CD1c-positive myeloid dendritic cell (primary cell): Measurements from ENCODE around the gene BTLA.
"Not testable (repeated sequence)": the region's sequence is repeated elsewhere in the genome, so short reads cannot be mapped to it uniquely, and the experiment has no call there.

ENCODE experiments used
- DNase-seq: peaks from one replicate; pipeline ENCODE4 v3.0.0-alpha.2; 2016; ENCODE audit errors: extremely low spot score

Gene BTLA

DNA sequence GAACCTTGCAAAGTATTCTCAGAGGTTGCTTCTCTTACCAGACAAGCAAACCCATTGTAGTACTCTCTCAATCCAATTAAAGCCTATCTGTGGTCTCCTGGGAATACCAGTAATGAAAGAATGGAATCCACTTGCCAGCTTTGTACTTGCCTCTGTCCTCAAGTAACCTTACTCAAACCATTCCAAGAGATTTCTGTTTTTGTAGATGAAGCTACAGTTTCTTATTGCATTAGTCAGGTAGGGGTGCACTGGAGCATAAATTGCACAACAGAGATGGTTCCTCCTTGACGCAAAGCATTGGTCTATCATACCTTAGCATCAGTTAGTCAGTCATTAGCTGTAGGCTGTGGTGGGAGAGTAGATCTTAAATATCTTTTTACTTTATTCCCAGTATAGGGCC, 52.9 kb downstream of the BTLA start:
- DNase-seq, result no peak

DNA sequence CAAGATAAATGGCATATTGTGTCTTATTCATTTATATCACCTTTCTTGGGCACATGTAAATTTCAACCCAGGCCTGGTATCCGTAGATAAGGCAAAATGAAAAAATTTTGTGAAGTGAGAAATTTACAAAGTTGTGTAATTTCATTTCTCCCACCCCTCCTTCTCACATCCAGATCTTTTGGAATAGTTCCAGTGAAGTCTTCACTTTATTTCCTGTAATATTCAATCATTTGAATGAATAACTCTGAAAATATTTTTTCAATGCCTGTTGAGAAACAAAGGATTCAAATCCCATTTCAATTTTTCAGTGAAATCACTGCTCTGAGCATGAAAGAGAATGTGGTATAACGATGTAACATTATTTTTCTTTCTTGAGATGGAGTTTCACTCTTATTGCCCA, 53.4 kb downstream of the BTLA start:
- DNase-seq, result no peak

DNA sequence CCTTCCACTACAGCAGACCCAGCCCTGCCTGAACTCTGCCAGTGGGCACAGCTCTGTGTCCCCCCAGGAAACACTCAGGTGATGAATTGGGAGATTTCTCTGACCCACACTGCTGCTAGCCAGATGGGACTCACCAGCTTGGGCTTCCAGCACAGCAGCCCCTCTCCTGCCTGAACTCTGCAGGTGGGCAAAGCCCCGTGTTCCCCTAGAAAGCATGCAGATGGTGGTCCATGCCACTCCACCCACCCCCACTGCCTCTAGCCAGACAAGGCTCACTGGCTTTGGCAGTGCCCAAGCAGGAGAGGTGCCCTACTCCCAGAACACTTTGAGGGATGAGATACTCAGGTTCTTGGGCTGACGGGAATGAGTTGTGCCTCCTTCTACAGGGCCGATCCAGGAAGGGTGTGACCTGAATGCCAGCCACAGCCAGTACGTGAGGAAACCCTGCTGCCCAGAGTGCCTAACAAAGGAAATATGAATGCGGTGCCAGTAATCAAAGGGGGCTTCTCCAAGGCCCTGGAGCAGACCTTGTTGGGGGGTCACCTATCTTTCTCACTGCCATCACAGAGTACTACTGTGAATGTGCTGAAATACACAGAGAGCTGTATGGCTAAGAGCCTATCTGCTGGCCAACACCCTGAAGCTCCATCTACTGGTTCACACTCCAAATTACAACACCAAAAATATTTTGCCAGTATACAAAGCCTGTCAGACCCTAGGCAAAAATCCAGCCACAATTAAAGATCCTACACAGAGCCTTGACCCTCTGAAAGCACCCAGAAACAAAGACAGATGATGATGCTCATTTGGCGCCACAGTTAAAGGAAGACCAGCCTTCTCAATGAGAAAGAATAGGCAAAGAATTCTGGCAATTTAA, 61.9 kb downstream of the BTLA start:
- peak; percentile 49 for DNase-seq

DNA sequence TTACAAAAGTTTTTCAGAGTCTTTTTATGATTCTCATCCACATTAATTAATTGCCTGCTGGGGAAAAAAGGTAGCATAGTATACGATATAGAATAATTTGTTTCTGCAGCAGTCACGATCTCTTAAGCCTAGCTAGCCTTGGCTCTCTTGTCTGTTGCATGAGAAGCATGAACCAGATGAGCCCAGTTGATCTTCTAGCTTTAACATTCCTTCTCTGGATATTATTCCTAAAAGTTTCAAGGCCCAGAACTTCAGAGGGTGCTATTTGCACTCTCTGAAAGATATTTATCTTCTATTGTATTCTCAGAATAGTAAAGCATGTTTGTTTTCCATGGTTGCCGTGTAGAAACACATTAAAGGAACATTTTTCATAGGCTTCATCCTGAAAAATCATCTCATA, 69.3 kb downstream of the BTLA start:
- no peak for DNase-seq

DNA sequence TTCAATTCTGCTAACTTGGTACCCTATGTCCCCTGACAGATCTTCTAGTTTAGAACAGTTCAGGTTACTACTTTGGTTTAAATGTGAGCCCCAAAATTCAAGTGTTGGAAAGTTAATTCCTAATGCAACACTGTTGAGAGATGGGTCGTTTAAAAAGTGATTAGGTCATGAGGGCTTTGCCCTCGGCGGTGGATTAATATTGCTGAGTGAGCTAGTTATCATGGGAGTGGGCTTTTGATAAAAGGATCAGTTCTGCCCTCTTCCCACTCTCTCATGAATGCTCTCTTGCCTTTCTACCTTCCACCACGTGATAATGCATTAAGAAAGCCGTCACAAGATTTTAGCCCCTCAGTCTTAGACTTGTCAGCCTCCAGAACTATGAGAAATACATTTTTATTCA, 72.1 kb downstream of the BTLA start:
- DNase-seq, result no peak

DNA sequence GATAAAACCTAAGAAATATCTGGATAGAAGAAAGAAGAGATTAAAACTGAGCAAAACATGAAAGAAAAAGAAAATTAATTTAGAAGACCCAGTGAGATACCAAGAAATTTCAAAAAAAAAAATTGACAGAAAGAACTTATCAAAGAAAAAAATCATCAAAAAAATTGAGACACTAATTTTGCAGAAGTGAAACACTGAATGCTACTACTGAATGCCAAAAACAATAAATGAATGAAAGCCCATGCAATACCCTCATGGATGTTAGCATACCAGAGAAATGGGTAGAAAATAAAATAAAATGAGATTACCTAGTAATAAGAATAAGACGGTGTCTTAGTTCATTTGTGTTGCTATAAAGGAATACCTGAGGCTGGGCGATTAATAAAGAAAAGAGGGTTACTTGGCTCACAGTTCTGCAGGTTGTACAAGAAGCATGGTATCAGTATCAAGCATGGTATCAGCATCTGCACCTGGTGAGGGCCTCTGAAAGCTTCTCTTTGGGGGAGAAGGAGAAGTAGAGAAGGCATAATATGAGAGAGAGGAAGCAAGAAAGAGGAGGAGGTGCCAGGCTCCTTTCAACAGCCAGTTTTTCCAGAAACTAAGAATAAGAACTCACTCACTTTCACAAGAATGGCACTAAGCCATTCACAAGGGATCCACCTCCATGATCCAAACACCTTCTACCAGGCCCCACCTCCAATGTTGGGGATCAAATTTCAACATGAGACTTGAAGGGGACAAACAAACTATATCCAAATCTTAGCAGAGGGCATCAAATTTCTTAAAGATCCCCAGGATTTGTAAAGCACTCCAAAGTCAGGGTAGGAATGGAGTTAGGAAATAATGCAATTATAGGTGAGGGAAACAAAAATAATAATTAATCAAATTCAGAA, 73.2 kb downstream of the BTLA start:
- DNase-seq, result peak; percentile 12

DNA sequence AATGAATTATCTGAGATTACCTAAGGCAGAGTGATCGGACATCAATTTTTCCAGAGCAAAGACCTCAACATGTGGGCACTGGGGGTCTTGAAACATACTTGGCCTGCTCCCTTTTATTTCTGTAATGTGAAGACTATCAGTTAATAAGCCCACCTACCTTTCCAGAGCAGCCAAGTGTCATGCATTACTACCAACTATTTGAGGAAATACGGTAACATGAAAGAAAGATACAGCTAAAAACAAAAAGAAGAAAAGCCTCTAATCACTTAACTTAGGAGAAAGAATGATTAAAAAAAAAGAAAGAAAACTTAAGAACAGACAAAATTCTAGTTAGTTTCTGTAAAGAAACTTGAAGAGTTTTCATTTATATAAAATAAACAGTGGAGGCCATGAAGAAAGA, 73.9 kb downstream of the BTLA start:
- no peak for DNase-seq

DNA sequence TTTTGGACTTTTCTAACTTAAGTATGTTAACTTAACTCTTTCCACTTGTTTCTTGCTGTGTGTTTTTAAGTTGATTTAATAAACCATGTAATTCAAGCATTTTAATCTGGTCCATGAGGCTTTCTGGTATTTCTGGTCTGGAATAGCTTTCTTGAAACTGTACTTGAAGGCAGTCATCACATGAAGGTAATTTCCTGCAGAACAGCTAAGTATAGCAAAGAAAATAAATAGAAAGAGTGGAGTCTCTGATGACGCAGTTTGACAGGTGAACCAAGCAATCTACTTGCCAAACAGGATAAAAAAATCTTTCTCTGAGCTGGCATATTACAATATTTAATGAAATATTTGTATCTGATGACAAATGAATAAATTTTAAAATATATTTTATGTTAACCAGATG, 74.9 kb downstream of the BTLA start:
- no peak for DNase-seq

DNA sequence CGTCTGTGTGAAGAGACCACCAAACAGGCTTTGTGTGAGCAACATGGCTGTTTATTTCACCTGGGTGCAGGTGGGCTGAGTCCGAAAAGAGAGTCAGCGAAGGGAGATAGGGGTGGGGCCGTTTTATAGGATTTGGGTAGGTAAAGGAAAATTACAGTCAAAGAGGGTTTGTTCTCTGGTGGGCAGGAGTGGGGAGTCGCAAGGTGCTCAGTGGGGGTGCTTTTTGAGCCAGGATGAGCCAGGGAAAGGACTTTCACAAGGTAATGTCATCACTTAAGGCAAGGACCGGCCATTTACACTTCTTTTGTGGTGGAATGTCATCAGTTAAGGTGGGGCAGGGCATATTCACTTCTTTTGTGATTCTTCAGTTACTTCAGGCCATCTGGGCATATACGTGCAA, 76.4 kb downstream of the BTLA start:
- DNase-seq, result not testable (repeated sequence)

DNA sequence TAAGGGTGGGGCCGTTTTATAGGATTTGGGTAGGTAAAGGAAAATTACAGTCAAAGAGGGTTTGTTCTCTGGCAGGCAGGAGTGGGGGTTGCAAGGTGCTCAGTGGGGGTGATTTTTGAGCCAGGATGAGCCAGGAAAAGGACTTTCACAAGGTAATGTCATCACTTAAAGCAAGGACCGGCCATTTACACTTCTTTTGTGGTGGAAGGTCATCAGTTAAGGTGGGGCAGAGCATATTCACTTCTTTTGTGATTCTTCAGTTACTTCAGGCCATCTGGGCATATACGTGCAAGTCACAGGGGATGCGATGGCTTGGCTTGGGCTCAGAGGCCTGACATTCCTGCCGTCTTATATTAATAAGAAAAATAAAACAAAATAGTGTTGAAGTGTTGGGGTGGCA, 80.7 kb downstream of the BTLA start:
- not testable (repeated sequence) for DNase-seq

DNA sequence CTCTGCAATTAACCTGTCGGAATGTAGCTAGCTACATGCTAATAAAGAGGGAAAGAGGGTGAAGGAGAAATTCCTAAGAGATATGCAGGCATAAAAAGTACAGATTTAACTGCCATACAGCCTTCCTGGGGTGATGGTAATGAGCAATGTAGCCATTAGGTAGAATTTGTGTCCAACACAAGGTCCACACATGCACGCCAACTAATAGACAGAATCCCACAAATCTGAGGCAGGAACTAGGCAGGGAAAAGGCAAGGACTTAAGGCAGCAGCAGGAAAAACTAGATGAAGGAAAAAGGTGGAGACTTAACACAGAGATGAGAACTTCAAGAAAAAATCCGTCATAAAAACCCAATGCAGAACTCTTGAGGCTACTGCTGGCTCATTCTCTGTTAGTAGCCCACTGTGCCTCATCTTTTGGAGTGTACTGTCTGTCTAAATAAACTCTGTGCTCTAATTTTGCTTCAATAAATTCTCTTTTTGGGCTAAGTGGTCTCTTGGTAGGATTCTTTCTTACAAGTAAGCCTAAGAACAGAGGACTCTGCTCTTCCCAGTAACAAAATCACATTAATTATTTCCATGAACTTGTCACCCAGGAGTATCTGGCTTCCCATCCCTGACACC, 81.5 kb downstream of the BTLA start:
- DNase-seq, result no peak

DNA sequence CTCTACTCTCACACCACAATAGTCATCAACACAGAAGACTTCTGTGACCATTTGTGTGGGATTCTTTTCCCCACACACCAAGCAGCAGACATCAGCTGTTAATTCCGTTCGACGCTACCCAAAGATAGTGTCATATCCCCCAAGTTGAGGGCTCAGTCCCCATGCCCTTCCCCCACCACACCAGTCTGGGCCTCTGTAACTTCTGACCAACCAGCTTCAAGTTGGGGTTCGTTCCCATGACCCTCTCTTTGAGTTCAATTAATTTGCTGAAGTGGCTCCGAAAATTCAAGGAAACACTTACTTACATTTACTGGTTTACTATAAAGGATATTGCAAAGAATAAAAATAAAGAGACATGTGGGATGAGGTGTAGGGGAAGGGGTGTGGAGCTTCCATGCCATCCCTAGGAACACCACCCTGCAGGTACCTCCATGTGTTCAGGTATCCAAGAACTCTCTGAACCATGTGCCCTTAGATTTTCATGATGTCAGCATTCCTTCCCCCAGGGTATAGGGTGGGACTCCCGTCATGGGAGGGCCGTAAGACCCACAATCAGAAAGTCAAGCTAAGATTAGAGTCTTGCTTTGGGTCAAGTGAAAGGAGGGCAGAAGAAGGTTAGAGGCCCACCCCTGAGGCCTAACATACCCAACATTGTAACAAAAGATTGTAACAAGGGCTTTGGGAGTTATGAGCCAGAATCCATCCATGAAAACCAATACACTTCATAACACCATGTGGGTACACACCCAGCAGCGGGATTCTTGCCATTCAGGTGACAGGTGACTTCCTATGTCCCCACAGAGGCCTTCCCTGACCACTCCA, 82.7 kb downstream of the BTLA start:
- DNase-seq, result no peak

DNA sequence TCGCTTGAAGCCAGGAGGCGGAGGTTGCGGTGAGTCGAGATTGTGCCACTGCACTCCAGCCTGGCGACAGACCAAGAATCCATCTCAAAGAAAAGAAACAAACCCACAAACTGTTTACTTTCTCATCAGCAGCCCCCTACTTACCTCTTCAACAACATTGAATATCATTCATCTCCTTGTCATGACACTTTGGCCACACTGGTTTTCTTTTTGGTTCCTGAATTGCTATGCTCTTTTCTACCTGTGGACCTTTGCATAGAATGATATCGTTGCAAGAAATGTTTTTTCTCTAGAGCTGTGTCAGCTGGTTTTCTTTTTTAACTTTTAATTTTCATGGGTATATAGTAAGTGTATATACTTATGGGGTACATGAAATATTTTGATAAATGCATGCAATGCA, 83.9 kb downstream of the BTLA start:
- DNase-seq, result no peak
